Activated CD4-positive, CD25-positive, alpha-beta regulatory T cell treated with anti-CD3 and anti-CD28 coated beads, Interleukin-2, amount 50 U/mL, for 72 hours (primary cell): ENCODE results near the gene ABHD16B.
A peak's percentile ranks its signal among the peaks of the same experiment; 100 is the strongest.

ENCODE experiments used
- DNase-seq: peaks from one replicate; pipeline ENCODE4 v3.0.0; 2021

ABHD16B gene

DNA sequence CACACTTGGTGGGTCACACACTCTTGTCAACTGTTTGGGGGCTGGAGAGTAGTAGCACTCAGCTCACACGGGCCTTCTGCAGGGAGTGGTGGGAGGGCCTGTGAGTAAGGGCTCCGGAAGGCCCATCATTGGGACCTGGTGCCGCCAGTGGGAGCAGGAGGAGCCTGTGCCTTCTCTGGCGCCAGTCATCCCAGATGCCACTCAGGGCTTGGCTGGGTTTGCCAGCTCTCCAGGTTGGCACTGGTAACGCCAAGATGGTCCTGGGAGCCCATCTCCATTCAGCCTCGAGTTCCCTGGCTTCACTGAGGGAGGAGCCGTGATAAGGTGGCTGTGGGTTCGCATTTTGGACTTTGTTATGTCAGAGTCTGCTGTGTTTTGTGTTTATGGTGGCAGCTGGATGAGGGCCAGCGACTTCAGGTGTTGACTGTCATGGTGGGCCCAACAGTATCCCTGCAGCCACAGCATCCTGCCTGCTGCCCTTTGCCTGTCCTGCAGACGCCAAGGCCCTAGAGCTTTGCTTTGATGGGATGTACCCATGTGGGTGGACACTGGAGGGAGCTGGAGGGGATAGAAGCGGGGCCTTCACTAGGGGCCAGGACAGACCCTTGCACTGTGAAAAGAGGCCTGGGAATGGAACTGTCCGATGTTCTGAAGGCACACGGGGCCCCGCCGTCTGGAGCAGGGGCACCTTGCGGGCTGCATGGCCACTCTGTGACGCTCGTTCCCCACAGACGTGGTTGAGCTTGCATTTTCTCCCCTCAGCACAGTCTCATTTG, 20.3 kb downstream of the ABHD16B start:
- DNase-seq = no peak

DNA sequence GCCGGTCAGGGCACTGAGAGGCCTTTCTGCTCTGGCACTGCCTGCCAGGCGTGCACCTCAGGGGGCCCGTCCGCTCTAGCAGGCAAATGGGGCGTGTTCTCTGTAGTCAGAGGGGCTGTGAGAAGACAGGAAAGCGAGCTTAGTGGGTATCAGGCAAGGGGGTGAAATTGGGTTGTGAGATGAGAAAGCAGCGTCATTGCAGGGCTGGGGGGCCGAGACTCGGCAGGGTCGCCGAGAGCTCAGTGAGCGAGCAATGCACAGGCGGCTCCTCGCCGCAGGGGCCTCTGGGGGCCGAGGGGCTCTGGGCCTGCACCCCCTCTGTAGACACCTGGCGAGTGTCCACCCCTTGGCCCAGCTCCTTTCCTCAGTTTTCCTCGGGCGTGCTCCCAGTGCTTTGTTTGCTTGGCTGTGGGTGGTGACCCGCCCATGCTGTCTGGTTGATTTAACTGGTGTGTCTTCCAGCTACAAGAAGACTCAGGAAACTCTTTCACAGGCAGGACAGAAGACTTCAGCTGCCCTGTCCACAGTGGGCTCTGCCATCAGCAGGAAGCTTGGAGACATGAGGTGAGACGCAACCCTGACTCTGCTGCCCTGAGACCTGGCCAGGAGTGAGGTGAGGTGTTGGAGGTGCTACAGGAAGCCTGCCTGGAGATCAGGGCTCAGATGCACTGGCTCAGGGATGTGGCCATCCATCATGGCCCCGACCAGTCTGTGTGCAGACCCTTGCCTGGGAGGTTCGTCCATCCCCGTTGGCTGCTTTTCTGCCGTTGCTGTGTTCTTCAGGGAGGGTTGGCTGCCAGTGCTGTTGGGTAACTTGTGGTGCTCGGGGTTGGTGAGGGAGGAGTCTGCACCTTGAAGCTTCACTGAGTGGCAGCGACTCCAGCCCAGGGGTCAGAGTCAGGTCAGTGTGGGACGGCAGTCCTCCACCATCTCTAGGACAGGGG, 21.2 kb downstream of the ABHD16B start:
- DNase-seq = no peak

DNA sequence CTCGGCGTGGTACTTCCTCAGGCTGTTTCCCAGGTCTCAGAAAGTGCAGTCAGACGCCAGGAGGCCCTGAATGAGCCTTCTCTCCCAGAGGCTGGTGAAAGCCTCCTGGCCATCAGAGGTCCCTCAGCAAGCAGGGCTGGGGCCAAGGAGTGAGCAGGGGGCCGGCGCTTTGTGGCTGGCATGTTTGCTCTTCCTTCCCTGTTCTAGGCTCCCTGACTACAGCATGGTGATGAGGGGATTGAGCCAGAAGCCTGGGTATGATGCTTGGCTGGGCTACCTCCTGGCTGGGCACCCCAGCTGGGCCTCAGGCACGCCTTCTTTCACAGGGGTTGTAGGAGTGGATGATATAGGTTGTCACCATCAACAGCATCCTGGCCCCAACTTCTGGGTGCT, 21.9 kb downstream of the ABHD16B start:
- no peak for DNase-seq

DNA sequence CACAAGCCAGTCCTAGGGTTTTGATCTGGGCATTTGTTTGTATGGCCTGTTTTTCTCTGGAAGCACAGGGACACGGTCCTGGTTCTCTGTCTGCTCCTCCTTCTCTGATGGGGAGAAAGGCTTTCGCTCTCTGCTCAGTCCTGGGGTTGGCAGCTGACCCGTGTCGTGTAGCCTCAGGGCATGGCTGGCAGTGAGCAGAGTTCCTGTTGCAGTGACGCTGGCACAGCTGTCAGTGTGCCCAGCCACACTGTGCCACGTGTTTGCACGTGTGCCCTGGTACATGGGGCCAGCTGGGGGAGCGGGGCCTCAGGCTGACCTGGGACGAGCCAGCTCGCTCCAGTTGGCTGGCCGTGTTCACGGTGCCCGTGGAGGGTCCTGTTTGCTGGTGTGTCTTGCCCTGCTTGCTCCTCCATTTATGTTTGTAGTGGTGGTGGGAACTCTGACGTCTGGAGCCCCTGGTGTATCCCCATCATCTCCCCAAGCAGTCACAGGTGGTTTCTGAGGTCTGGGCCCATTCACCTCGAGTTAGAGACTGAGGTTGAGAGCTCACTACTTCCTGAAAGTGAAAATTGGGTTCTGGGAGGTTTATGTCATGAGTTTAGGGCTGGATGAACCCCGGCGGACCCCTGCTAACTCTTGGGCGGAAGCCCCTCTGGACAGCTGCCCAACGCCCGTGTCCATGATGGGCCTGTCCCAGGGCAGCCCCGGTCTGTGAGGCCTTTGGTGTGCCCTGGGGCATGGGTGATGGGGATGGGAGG, 23.4 kb downstream of the ABHD16B start:
- no peak for DNase-seq

DNA sequence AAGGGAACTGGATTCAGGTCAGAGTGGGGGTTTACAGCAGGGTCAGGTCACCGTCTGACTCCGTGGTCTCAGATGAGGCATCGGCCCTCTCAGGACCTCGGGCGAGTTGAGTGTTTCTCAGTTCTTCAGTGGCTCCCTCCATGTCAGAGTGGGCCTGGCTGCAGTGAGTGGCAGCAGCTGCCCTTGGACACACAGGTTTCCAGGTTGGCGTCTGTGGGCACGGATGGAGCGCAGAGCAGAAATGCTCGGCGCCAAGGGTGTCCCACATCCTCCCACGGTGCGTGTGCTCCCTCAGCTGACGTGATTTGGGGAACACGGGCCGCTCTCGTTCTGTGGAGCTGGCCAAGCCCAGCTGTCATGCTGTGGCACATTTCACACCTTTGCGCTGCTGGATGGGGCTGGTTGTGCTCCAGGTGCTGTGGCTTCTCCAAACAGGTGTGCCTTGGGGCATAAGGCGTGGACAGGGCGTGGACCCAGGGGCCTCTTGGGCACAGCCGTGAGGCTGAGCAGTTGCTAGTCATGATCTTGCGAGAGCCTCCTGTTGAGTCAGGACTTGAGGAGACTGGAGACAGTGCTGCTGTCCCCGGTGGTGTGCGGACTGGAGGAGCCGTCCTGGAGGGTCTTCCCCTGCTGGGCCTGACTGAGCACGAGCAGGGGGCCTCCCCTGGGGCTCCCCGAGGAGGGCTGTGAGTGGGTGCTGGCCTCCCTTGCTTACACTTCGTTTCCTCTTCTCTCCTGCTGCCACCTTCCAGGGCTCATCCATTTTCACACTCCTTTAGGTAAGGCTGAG, 24.2 kb downstream of the ABHD16B start:
- no peak for DNase-seq

DNA sequence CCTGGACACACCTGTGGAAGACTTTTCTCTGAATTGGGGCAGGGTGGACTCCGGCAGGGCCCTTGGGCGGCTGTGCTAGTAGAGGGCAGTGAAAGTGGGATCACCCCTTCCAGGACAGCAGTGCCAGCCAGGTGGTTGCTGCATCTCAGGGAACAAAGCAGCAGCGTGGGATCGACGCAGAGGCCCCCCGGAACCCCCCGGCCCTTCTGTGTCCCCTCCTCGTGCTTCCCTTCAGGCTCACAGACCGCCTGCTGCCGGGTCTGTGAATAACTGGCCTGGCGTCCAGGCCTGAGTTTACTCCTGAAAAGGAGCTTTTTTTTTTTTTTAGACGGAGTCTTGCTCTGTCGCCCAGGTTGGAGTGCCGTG, 24.7 kb downstream of the ABHD16B start:
- no peak for DNase-seq

DNA sequence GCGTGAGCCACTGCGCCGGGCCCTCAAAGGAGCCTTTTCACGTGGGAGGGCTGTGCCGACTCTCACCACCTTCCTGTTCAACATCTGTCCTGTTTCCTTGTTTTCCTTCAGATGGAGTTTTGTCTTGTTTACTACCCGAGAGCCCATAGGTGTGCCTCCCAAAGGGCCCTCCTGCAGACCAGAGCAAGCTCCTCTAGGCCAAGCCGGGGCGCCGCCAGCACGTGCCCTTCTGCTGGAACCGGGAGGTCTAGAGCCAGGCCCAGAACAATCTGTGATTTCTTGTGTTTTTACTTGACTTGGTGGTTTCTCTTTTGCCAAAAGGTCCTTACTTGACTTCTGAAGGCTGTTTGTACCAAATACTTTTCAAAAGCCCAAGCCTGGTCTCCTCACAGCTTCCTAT, 25.6 kb downstream of the ABHD16B start:
- no peak for DNase-seq

DNA sequence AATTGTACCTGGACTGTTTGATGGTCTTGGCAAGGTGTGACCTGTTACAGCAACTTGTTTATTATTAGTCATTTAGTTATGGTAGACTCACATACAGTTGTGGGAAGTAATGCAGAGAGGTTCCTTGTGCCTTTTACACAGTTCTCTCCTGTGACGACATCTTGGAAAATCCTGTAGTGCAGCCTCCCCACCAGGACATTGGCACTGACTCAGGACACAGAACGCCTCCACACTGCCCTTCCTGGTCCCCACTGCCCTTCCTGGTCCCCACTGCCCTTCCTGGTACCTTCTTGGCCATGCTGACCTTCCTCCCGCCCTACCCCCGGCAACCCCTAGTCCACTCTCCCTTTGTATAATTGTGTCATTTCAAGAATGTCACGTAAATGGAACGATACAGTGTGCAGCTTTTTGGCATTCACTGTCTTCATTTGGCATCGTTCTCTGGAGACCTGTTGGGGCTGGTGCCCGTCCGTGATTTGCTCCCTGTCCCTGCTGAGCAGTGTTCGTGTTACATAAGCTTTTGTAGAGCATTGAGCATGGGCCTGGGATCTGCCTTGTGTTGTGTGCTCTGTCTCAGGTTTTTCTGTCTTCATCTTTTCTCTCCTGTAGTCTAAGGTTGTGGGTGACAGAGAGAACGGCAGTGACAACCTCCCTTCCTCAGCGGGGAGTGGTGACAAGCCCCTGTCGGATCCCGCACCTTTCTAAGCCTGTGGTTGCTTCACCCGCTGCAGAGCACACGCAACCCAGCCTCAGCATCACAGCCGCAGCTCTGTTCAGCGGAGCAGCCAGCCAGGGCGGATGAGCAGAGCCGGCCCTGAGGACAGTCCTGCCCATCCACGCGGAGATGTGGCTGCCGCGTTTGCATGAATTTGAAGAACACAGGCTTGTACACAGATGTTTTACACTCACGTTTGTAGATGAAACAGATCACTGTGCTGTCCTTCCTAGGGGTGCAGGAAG, 28.2 kb downstream of the ABHD16B start:
- DNase-seq = no peak

DNA sequence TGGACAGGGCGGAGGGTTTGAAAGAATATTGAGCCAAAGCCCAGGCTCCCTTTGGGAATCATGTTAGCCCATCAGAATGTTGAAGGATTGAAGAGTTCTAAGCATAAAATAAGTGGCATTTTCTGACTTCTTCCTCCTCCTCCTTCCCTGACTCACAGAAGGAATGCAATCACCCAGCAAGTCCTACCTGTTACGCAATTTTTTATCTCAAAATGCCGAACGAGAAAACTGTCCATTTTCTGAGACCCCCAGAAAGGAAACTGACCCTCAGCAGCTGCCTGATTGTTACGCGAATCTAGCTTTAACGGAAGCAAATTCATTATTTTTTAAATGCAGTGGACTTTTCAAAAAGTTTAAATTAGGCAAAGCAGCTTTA, 28.9 kb downstream of the ABHD16B start:
- no peak for DNase-seq

DNA sequence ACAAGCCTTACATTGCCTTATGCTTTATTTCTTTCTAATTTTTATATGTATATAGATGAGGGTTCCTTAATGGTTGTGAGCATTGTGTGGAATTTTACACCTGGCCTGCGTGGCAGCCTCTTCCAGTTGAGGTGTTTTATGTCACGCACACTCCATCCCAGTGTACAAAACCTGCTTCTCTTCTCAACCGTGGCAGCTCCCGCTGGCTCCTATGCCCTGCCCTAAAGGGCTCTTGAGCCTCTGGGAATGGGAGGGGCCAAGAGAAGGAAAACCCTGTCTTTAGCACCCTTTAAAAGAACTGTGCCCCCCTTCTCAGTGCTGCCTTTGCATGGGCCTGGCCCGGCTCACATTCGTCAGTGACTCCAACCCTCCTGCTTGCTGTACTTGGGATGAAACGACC, 29.3 kb downstream of the ABHD16B start:
- DNase-seq = no peak

DNA sequence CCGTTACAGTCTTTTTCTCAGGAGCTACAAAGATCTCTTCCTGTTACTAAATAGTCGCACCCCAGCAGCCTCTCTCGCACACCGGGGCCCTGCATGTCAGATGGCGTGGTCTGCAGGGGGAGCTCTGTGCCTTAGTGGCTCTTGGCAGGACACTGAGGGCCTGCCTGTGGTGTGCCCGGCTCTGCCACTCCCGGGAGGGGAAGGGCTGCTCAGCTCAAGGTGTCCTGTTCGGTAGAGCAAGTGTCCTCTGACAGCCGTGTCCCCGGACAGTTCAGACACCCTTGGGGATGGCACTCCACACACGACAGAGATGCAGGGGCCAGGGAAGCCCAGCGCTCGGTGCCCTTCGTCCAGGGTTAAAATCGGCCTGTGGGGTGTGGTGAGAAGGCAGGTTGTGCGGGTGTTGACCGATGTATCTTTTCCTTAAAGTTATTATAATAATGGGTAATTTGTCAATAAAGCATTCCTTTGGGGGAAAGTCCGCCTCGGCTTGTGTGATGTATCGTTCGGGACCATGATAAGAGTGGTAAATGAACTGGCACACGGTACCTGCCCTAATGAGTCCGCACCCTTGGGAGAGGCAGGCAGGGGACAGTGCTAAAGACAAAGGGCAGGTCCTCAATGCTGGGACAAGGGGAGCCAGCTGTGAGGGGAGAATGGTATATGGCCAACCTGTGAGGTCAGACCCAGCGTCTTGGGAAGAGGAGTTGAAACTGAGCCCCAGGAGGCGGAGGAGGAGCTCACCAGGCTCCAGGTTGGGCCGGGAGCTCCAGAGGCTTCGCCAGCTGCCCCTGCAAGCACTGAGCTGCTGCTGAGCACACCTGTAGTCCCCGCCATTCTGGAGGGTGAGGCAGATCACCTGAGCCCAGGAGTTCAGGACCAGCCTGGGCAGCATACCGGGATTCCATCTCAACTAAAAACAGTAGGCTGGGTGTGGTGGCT, 30.0 kb downstream of the ABHD16B start:
- no peak for DNase-seq

DNA sequence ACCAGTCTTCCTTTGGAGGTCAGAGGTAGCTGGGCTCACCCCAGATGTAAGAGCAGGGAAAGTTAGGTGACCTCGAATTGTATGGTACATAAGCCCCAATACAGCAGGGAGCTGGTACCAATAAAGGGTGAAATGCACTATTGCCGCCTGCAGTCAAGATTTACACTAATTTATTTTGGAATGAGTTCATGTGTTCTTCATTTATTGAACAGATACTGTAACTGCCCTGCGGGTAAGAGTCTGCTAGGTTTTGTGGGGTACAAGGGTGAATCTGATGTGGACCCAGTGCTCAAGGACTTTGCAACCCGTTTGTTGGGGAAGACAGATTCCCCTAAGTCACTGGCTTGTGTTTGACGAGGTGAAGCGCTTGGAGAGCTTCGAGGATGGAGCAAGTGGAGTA, 31.1 kb downstream of the ABHD16B start:
- no peak for DNase-seq

DNA sequence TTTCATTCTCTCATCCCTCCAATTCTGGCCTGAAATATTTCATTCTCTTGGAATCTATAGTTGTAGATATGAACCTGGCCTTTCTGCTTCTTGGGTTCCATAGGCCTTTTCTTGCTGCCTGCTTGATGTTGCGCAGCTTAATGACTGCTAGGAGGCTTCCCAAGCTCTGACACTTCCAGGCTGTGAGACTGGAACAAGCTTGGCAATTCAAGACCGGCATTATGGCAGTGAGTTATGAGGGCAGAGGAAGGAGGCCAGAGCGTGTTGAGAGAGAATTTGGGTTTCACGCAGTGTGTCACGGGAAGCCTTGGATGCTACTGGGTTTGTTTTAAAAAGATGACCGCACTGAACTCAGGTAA, 32.7 kb downstream of the ABHD16B start:
- DNase-seq = no peak

DNA sequence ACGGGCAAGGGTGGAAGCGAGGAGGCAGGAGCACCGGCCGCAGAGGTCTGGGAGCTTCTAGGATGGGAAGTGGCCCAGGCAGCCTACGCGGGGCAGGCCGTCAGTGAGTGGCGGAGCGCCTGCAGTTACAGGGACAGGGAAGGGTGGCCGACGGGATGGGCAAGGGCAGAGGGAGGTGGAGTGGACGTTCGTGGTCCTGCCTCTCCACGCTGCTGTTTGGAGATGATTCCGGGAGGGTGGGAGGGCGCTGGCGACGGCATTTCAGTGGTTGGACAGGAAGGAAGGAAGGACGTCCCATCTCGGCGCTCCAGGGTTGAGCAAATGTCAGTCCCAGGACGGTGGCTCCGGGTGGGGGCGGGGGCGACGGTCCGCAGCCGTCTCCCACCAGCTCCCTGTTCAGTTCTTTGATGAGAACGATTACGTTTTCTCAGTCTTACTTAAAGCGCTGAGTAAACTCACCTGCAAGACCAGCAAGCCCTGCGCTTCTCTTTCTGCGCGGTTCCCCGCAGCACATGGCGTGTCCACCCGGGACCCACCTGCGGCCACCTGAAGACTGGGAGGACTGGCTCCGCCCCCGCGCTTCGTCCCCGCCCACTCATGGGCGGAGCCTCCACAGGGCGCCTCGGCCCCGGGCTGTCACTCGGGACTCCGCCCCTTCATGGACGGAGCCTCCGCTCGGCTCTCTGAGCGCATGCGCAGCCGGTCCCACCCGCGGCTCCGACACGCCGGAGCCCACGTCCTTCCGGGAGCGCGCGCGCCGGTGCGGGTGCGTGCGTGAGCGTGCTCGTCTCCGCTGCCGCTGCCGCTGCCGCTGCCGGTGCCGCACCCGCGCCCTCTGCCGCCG, 33.3 kb downstream of the ABHD16B start, which contains the start of gene DNAJC5:
Gene DNAJC5, plus strand, starts transcription at position 769 of the 844 bp plus-strand sequence. CDS start 33,220 bp downstream, outside the sequence.
- DNase-seq = peak; percentile 97

DNA sequence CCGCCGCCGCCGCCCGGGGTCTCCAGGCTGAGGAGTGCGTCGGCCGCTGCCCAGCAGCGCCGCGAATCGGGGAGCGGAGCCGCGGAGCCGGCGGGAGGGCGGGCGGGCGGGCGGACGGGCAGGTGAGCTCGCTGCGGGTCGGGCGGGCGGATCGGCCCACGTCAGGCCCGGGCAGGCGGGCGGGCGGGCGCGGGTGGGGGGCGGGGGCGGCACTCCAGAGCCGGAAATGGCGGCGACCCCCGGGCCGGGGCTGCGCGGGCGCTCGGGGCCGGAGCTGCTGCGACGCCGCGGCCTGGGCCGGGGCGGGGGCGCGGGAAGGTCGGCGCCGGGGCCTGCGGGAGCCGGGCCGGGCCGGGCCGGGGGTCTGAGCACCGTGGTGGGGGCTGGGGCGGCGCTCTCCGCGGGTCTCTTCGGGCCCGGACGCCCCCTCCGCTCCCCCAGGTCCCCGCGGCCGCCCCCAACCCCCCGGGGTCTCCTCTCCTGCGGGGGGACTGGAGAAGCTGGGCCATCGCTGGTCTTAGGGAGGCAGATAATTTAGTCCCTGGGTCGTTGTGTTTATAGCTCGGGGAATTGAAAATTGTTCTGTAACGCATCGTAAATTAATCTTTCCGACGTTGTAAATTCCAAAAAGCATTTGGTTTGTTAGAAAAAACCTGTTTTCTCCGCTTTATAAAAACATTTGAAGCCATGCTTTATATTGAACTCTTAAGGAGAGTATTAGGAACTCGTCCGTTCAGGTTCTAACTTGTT, 34.1 kb downstream of the ABHD16B start:
- DNase-seq = no peak

DNA sequence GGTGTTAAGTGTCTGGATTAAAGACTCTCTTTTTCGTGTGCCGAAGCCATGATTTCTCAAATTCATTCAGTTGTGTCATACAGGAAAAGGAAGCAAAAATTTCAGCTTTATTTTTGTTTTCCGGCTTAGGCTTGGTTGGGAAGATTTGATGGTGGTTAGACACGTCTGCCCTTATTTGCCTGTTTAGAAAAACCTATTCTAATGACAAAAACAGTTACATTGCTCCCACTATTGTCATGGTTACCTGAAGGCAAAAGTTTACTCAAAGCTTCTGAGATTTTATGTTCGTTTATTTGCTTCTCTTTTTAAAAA, 34.6 kb downstream of the ABHD16B start:
- DNase-seq = no peak

DNA sequence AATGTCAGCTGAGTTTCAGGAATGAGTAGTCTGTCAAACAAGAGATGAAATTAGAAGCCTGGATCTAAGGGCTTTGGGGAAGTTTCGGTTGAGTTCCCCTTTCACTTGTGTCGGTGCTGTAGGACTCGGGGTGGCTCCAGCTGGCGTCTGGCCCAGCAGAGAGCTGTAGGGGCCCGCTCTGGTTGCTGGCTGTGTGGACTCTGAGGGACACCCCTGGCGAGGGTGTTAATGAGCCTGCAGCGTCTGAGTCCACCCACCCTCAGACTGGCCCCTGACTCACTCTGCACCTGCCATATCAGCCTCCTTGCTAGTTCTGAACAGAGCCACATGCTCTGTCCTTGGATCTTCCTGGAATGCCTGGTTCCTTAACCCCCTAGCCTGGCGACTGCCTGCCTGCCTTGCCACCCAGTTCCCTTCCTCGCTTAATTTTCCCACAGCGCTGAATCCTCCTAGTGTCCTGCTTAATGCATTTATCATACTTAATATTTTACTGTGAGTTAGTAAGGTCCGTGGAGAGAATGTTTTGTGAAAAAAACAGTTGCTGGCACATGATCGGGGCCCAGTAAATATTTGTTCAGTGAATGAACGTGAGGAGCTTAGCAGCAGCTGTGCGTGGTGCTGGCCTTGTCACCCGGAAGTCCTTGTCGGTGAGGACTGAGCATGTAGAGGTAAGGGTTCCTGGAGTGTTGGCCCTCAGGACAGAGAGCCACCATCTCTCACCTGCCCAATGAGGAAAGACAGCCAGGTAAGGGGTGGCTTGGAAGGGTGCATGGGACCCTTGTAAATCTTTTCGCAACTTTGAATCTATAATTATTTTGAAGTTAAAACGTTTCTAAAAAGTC, 35.2 kb downstream of the ABHD16B start:
- DNase-seq = no peak
